K562 (cell line): ENCODE measurements around the gene RNF187. TPM values are rescaled to one million over a fixed set of nuclear protein-coding genes. Genes with fewer than 3 reads are reported as not detected.
A peak's percentile ranks its signal among the peaks of the same experiment; 100 is the strongest.

Experiments
- BRD4 ChIP-seq: fragments of 200-600 bp; sonication (generic); IDR thresholded peaks from 2 replicates; pipeline ENCODE4 v1.6.1; 2017; ENCODE audit warnings: inconsistent platforms
- CCNT2 ChIP-seq: IDR thresholded peaks from 2 replicates; pipeline ENCODE4 v1.6.1; 2011; ENCODE audit warnings: borderline replicate concordance, low read depth, mild to moderate bottlenecking, moderate library complexity, mixed read lengths, low read length; ENCODE audit not compliant: insufficient read length; ENCODE audit errors: extremely low read depth
- CHD1 ChIP-seq: fragments of 200-600 bp; sonication (generic); IDR thresholded peaks from one replicate; pipeline ENCODE4 v1.6.1; 2012; ENCODE audit warnings: mild to moderate bottlenecking, moderate library complexity, low read length, inconsistent platforms
- E2F1 ChIP-seq: sonication (generic); formaldehyde crosslinking; IDR thresholded peaks from 2 replicates; pipeline ENCODE4 v1.8.1; 2023; ENCODE audit warnings: mild to moderate bottlenecking, missing genetic modification reagents, moderate library complexity
- GTF2F1 ChIP-seq: IDR thresholded peaks from 2 replicates; pipeline ENCODE4 v1.6.1; 2011; ENCODE audit warnings: low read depth, low read length, improper control_type of control experiment
- HNRNPUL1 ChIP-seq: fragments of 200-400 bp; formaldehyde crosslinking; IDR thresholded peaks from 2 replicates; pipeline ENCODE4 v1.6.1; 2017; ENCODE audit warnings: low read length
- JUND ChIP-seq, 2 experiments: IDR thresholded peaks; 2 replicates in 1 of 2; 3 replicates in 1 of 2; pipeline ENCODE4 v1.6.1; 2011; ENCODE audit warnings: borderline replicate concordance in 2 of 2, low read depth in 2 of 2, low read length in 2 of 2, improper control_type of control experiment in 1 of 2, missing biosample characterization in 1 of 2, missing genetic modification characterization in 1 of 2, missing genetic modification reagents in 1 of 2
- KLF1 ChIP-seq: fragments of 450-650 bp; IDR thresholded peaks from 2 replicates; pipeline ENCODE4 v1.6.1; 2016; ENCODE audit warnings: missing genetic modification characterization, missing compliant biosample characterization
- POLR2A ChIP-seq: fragments of 450-650 bp; conservative IDR thresholded peaks from 2 replicates; pipeline ENCODE4 v1.6.1; 2016
- RBFOX2 ChIP-seq: fragments of 200-400 bp; formaldehyde crosslinking; IDR thresholded peaks from 2 replicates; pipeline ENCODE4 v1.6.1; 2017; ENCODE audit warnings: low read depth, mild to moderate bottlenecking, low read length, moderate library complexity
- RNF2 ChIP-seq: sonication (generic); IDR thresholded peaks from 2 replicates; pipeline ENCODE4 v1.6.1; 2016
- TAF15 ChIP-seq: fragments of 200-400 bp; formaldehyde crosslinking; IDR thresholded peaks from 2 replicates; pipeline ENCODE4 v1.6.1; 2017; ENCODE audit warnings: mild to moderate bottlenecking, low read depth, low read length, moderate library complexity
- ZBTB8A ChIP-seq: fragments of 450-650 bp; IDR thresholded peaks from 2 replicates; pipeline ENCODE4 v1.6.1; 2018; ENCODE audit warnings: mild to moderate bottlenecking, moderate library complexity; ENCODE audit not compliant: partially characterized antibody
- ZNF165 ChIP-seq: fragments of 250-450 bp; sonication (Bioruptor Pico); IDR thresholded peaks from 2 replicates; pipeline ENCODE4 v1.4.0; 2020; ENCODE audit warnings: borderline replicate concordance
- ZNF316 ChIP-seq: fragments of 450-650 bp; IDR thresholded peaks from 2 replicates; pipeline ENCODE4 v1.6.1; 2016
- ZNF384 ChIP-seq: IDR thresholded peaks from 2 replicates; pipeline ENCODE4 v1.6.1; 2012; ENCODE audit warnings: low read depth, low read length, improper control_type of control experiment
- ZNF41 ChIP-seq: fragments of 250-450 bp; sonication (Bioruptor Pico); conservative IDR thresholded peaks from 2 replicates; pipeline ENCODE4 v1.4.0; 2020; ENCODE audit warnings: mild to moderate bottlenecking
- polyA plus RNA-seq, 8 experiments: library from polyadenylated mRNA; depleted of rRNA in 4 of 8; stranded (reverse) in 5 of 8; unstranded in 3 of 8; fragments of >200 nt; fragmentation: Nextera tagmentation in 2 of 8; fragmentation: Illumina TruSeq in 1 of 8; extraction: Ambion mirVana in 2 of 8; extraction: Trizol in 1 of 8; gene quantifications; 2 replicates each; pipeline versions ENCODE4 v1.2.1 to v1.2.3, GENCODE V29; 2011 to 2014; ENCODE audit warnings: inconsistent platforms in 1 of 8, missing spikeins in 1 of 8
- total RNA-seq, 7 experiments: library from RNA; depleted of rRNA in 6 of 7; stranded (reverse); fragments of >200 nt in 6 of 7; fragmentation: Illumina TruSeq in 2 of 7; extraction: Trizol in 2 of 7; gene quantifications; 2 replicates each; pipeline versions ENCODE4 v1.2.1 to v1.2.3, GENCODE V29; 2011 to 2021; ENCODE audit warnings: low replicate concordance in 1 of 7
- TF ChIP-seq, protein P1 (sequence below), 2 experiments: fragments of 450-650 bp in 1 of 2; sonication (generic) in 1 of 2; formaldehyde crosslinking in 1 of 2; IDR thresholded peaks in 1 of 2; conservative IDR thresholded peaks in 1 of 2; 2 replicates each; pipeline versions ENCODE4 v1.6.1 to v1.8.1; 2016 to 2023; ENCODE audit warnings: mild to moderate bottlenecking in 2 of 2, moderate library complexity in 2 of 2, inconsistent platforms in 1 of 2, missing genetic modification reagents in 1 of 2
- TF ChIP-seq, protein P2 (sequence below): fragments of 250-450 bp; sonication (Bioruptor Pico); IDR thresholded peaks from 2 replicates; pipeline ENCODE4 v1.4.0; 2020

RNF187 gene
- total and polyA plus RNA-seq, 9 of the 15 experiments (the other 6 are each of a cell fraction or from before 2014, with no cell fraction given) = 2.3 to 119 (median 41.9) TPM

DNA sequence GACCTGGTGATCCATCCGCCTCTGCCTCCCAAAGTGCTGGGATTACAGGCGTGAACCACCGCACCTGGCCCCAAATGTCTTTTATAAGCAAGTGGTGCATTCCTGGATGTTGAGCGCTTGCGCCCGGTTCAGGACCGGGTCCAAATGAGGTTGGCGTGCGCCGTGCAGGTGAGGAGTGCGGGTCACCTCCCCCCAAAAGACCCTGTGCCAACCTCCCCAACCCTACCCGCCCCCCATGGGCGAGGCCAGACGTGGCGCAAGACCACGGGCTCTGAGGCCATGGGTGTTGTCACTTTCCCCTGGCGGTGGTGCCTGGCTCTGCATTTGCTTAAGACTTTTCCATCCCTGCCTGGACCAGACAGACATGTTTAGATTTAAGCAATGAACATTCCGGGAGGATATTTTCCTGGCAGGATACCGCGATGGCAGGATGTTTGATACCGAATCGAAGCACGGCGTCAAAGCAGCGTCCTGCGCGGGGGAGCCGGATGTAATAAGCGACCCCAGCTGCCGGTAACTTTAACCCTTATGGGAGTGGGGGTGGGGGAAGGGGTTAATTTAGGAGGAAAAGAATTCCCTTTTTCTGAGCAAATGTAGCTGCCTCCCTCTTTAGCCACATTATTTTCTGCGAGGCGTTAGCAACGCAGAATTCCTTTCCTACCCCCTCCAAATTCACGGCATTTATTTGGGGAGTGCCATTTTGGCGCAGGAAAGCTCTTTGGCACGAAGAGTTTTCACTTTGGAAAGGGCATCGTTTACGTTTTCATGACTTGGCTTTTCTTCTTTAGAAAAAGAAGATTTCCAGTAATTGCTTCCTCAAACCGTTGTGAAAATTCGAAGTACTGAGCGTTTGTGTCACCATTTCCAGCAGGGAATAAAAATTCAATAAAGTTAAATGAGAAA lies 27.8 kb upstream of the RNF187 start (continued):
- TF ChIP-seq E2F1 (CRISPR knock-in tag) (no peak), ZBTB8A (no peak), ZNF384 (no peak), HNRNPUL1 (0 out of 2 replicates have a peak, but pooled peaks have one; percentile 59), BRD4 (no peak), ZNF41 (CRISPR knock-in tag) (no peak; the same call in 1 of the 2 replicates), GTF2F1 (no peak), RBFOX2 (no peak), ZNF165 (CRISPR knock-in tag) (no peak), KLF1 (tag) (no peak), ZNF316 (no peak), RNF2 (no peak; the same call in 1 of the 2 replicates), POLR2A (no peak), CCNT2 (no peak), TAF15 (no peak), JUND (IDR thresholded peaks at IDR 0.05; ENCODE audit: borderline replicate concordance, low read depth, low read length) (peak; percentile 52), JUND (tag; IDR thresholded peaks at IDR 0.05; ENCODE audit: borderline replicate concordance, low read depth, low read length) (peak; percentile 37; the same call in 1 of the 3 replicates), CHD1 (peak; percentile 27)
- TF ChIP-seq, protein P1, sequence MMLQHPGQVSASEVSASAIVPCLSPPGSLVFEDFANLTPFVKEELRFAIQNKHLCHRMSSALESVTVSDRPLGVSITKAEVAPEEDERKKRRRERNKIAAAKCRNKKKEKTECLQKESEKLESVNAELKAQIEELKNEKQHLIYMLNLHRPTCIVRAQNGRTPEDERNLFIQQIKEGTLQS (IDR thresholded peaks at IDR 0.05) = peak; percentile 46; the same call in 1 of the 2 replicates
- TF ChIP-seq, protein P1 (CRISPR knock-in tag; conservative IDR thresholded peaks at IDR 0.05) = no peak
- TF ChIP-seq, protein P2, sequence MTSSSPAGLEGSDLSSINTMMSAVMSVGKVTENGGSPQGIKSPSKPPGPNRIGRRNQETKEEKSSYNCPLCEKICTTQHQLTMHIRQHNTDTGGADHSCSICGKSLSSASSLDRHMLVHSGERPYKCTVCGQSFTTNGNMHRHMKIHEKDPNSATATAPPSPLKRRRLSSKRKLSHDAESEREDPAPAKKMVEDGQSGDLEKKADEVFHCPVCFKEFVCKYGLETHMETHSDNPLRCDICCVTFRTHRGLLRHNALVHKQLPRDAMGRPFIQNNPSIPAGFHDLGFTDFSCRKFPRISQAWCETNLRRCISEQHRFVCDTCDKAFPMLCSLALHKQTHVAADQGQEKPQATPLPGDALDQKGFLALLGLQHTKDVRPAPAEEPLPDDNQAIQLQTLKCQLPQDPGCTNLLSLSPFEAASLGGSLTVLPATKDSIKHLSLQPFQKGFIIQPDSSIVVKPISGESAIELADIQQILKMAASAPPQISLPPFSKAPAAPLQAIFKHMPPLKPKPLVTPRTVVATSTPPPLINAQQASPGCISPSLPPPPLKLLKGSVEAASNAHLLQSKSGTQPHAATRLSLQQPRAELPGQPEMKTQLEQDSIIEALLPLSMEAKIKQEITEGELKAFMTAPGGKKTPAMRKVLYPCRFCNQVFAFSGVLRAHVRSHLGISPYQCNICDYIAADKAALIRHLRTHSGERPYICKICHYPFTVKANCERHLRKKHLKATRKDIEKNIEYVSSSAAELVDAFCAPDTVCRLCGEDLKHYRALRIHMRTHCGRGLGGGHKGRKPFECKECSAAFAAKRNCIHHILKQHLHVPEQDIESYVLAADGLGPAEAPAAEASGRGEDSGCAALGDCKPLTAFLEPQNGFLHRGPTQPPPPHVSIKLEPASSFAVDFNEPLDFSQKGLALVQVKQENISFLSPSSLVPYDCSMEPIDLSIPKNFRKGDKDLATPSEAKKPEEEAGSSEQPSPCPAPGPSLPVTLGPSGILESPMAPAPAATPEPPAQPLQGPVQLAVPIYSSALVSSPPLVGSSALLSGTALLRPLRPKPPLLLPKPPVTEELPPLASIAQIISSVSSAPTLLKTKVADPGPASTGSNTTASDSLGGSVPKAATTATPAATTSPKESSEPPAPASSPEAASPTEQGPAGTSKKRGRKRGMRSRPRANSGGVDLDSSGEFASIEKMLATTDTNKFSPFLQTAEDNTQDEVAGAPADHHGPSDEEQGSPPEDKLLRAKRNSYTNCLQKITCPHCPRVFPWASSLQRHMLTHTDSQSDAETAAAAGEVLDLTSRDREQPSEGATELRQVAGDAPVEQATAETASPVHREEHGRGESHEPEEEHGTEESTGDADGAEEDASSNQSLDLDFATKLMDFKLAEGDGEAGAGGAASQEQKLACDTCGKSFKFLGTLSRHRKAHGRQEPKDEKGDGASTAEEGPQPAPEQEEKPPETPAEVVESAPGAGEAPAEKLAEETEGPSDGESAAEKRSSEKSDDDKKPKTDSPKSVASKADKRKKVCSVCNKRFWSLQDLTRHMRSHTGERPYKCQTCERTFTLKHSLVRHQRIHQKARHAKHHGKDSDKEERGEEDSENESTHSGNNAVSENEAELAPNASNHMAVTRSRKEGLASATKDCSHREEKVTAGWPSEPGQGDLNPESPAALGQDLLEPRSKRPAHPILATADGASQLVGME (CRISPR knock-in tag) = peak; percentile 85
